IPS DF 6.9 (cell line): Measurements from ENCODE around the gene TENM4.

Experiments
- DNase-seq: peaks from one replicate; pipeline ENCODE4 v3.0.0-alpha.2; 2013; ENCODE audit warnings: low read depth, low spot score
- H3K27ac ChIP-seq: one replicate; pipeline ENCODE4 v1.5.1; 2013; ENCODE audit warnings: low read length, control low read depth
- H3K27me3 ChIP-seq: 2 replicates; pipeline ENCODE4 v1.6.1; 2013; ENCODE audit warnings: mild to moderate bottlenecking, low read length; ENCODE audit not compliant: control insufficient read depth, insufficient read depth
- H3K36me3 ChIP-seq: 2 replicates; pipeline ENCODE4 v1.6.1; 2013; ENCODE audit warnings: low read length; ENCODE audit not compliant: control insufficient read depth, insufficient read depth
- H3K4me1 ChIP-seq: 2 replicates; pipeline ENCODE4 v1.6.1; 2013; ENCODE audit warnings: low read length; ENCODE audit not compliant: control insufficient read depth, insufficient read depth
- H3K4me3 ChIP-seq: 2 replicates; pipeline ENCODE4 v1.5.1; 2013; ENCODE audit warnings: mild to moderate bottlenecking, low read length
- H3K9me3 ChIP-seq: 2 replicates; pipeline ENCODE4 v1.6.1; 2013; ENCODE audit warnings: low read length, inconsistent platforms; ENCODE audit not compliant: control insufficient read depth, insufficient read depth
- WGBS: extraction: QIAGEN DNeasy Blood & Tissue Kit; methylation state at CpG from one replicate; pipeline ENCODE4 v1.1.7; 2013; ENCODE audit warnings: mixed read lengths, missing lambda C conversion rate; ENCODE audit not compliant: insufficient read length, insufficient coverage; 5-methylcytosine and 5-hydroxymethylcytosine counted together

Gene TENM4

GRCh38 chr11:78803995-78804394 is 636.8 kb downstream of the TENM4 start:
- H3K4me1 ChIP-seq, result peaks cover 8% of the 10 kb centered on the region
- DNase-seq, result no peak
- H3K9me3 ChIP-seq, result no peaks in the 10 kb centered on the region
- H3K27me3 ChIP-seq, result no peaks in the 10 kb centered on the region
- H3K4me3 ChIP-seq, result no peak overlapping the region
- WGBS, result no CpG with 5 or more reads among the region's 3 CpGs
- no peak overlapping the region for H3K27ac ChIP-seq
- H3K36me3 ChIP-seq, result no peaks in the 10 kb centered on the region

- H3K4me3 ChIP-seq, result no peak overlapping the region
- no peak overlapping the region for H3K27ac ChIP-seq
- no peak for DNase-seq
- H3K4me1 ChIP-seq, result peaks cover 6% of the 10 kb centered on the region
- no CpG with 5 or more reads among the region's 11 CpGs for WGBS
- no peaks in the 10 kb centered on the region for H3K9me3 ChIP-seq
- no peaks in the 10 kb centered on the region for H3K36me3 ChIP-seq
- H3K27me3 ChIP-seq, result no peaks in the 10 kb centered on the region
Observed at GRCh38 chr11:78802058-78802761, 638.6 kb downstream of the TENM4 start.

- no peak overlapping the region for H3K4me3 ChIP-seq
- H3K9me3 ChIP-seq, result no peaks in the 10 kb centered on the region
- DNase-seq, result no peak
- H3K27me3 ChIP-seq, result no peaks in the 10 kb centered on the region
- no peak overlapping the region for H3K27ac ChIP-seq
- WGBS, result no CpG with 5 or more reads among the region's 3 CpGs
- peaks cover 6% of the 10 kb centered on the region for H3K4me1 ChIP-seq
- no peaks in the 10 kb centered on the region for H3K36me3 ChIP-seq
Observed at GRCh38 chr11:78801161-78801884, 639.5 kb downstream of the TENM4 start.

- H3K4me3 ChIP-seq, result no peak overlapping the region
- no peak overlapping the region for H3K27ac ChIP-seq
- no peaks in the 10 kb centered on the region for H3K36me3 ChIP-seq
- DNase-seq, result no peak
- H3K4me1 ChIP-seq, result peaks cover 6% of the 10 kb centered on the region
- H3K9me3 ChIP-seq, result no peaks in the 10 kb centered on the region
- no peaks in the 10 kb centered on the region for H3K27me3 ChIP-seq
- no CpG with 5 or more reads among the region's 2 CpGs for WGBS
Observed at GRCh38 chr11:78800756-78801155, 640.1 kb downstream of the TENM4 start.

GRCh38 chr11:78800096-78800690 is 640.6 kb downstream of the TENM4 start:
- Histone ChIP-seq H3K27me3 (no peaks in the 10 kb centered on the region), H3K27ac (no peak overlapping the region), H3K36me3 (no peaks in the 10 kb centered on the region), H3K9me3 (no peaks in the 10 kb centered on the region), H3K4me3 (no peak overlapping the region), H3K4me1 (peaks cover 6% of the 10 kb centered on the region)
- no peak for DNase-seq
- no CpG with 5 or more reads among the region's 4 CpGs for WGBS

- Histone ChIP-seq H3K27ac (no peak overlapping the region), H3K36me3 (no peaks in the 10 kb centered on the region), H3K27me3 (no peaks in the 10 kb centered on the region), H3K9me3 (no peaks in the 10 kb centered on the region), H3K4me3 (no peak overlapping the region), H3K4me1 (peaks cover 6% of the 10 kb centered on the region)
- no peak for DNase-seq
- no CpG with 5 or more reads among the region's 5 CpGs for WGBS
Observed at GRCh38 chr11:78798663-78799062, 642.2 kb downstream of the TENM4 start.

- H3K4me3 ChIP-seq, result no peak overlapping the region
- H3K27ac ChIP-seq, result no peak overlapping the region
- DNase-seq, result no peak
- H3K4me1 ChIP-seq, result peaks cover 6% of the 10 kb centered on the region
- H3K36me3 ChIP-seq, result no peaks in the 10 kb centered on the region
- WGBS, result no CpG with 5 or more reads among the region's 3 CpGs
- no peaks in the 10 kb centered on the region for H3K9me3 ChIP-seq
- no peaks in the 10 kb centered on the region for H3K27me3 ChIP-seq
Observed at GRCh38 chr11:78797559-78797958, 643.3 kb downstream of the TENM4 start.

- no peaks in the 10 kb centered on the region for H3K27me3 ChIP-seq
- H3K4me3 ChIP-seq, result no peak overlapping the region
- no peaks in the 10 kb centered on the region for H3K9me3 ChIP-seq
- H3K36me3 ChIP-seq, result no peaks in the 10 kb centered on the region
- peaks cover 6% of the 10 kb centered on the region for H3K4me1 ChIP-seq
- no CpG with 5 or more reads among the region's 2 CpGs for WGBS
- H3K27ac ChIP-seq, result no peak overlapping the region
- DNase-seq, result no peak
Observed at GRCh38 chr11:78796956-78797355, 643.9 kb downstream of the TENM4 start.

GRCh38 chr11:78795621-78796261 is 645.1 kb downstream of the TENM4 start:
- H3K4me3 ChIP-seq, result no peak overlapping the region
- H3K9me3 ChIP-seq, result no peaks in the 10 kb centered on the region
- peaks cover 3% of the 10 kb centered on the region for H3K4me1 ChIP-seq
- H3K27ac ChIP-seq, result no peak overlapping the region
- no CpG with 5 or more reads among the region's 6 CpGs for WGBS
- no peaks in the 10 kb centered on the region for H3K36me3 ChIP-seq
- H3K27me3 ChIP-seq, result no peaks in the 10 kb centered on the region
- no peak for DNase-seq

GRCh38 chr11:78791964-78792363 is 648.9 kb downstream of the TENM4 start:
- H3K4me1 ChIP-seq, result no peaks in the 10 kb centered on the region
- no peak overlapping the region for H3K4me3 ChIP-seq
- DNase-seq, result no peak
- no peak overlapping the region for H3K27ac ChIP-seq
- H3K36me3 ChIP-seq, result no peaks in the 10 kb centered on the region
- no peaks in the 10 kb centered on the region for H3K9me3 ChIP-seq
- H3K27me3 ChIP-seq, result no peaks in the 10 kb centered on the region
